ENCODE measurements around the gene C4orf50.
A peak's percentile ranks its signal among the peaks of the same experiment; 100 is the strongest.
"Not testable (repeated sequence)": the region's sequence is repeated elsewhere in the genome, so short reads cannot be mapped to it uniquely, and the experiment has no call there.

Gene C4orf50

GRCh38 chr4:5884796-5885195 is 133.4 kb downstream of the C4orf50 start:
- DNase-seq, result no peak

- no peak for DNase-seq
These were observed 134.3 kb downstream of the C4orf50 start for GRCh38 chr4:5883916-5884315.

DNA sequence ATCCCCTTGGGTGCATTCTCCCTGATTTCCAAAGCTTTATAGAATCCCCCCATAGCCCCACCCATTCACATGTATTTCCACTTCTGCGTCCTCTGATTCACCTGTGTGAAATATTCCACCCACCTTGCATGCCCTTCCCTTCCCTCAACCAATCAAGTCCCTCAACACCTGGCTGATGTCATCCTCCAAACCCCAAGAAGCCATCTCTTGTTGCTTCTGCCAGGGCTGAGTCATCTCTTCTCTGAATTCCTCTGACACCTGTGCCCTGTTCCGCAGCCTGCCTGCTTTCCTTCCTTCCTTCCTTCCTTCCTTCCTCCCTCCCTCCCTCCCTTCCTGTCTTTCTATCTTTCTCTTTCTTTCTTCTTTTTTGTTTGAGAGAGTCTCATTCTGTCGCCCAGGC is 135.3 kb downstream of the C4orf50 start:
- no peak for DNase-seq

- no peak for DNase-seq
These were observed 136.9 kb downstream of the C4orf50 start for GRCh38 chr4:5881340-5881739.

- DNase-seq, result peak; percentile 72
These were observed 139.9 kb downstream of the C4orf50 start for GRCh38 chr4:5878359-5878758.

GRCh38 chr4:5877392-5877791 is 140.8 kb downstream of the C4orf50 start:
- no peak for DNase-seq

GRCh38 chr4:5874811-5875449 is 143.3 kb downstream of the C4orf50 start:
- no peak for DNase-seq

DNA sequence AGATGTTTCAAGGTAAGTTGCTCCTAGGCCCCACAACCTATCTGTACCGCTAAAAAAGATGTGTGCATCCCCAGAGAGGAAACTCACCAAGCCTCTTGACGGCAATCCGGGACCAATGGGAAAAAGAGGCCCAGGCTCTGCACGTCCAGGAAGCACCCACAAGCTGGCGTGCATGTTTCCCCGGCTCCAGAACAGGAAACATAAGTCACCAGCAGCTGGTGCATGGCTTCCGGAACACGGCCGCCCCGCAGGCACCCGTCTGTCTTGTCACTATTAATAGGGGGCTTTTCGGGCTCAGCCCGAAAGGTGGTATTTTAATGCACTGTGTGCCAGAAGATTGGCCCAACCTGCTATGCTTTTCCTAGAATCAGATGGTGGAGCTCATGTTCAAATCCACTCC is 147.5 kb downstream of the C4orf50 start:
- no peak for DNase-seq

DNA sequence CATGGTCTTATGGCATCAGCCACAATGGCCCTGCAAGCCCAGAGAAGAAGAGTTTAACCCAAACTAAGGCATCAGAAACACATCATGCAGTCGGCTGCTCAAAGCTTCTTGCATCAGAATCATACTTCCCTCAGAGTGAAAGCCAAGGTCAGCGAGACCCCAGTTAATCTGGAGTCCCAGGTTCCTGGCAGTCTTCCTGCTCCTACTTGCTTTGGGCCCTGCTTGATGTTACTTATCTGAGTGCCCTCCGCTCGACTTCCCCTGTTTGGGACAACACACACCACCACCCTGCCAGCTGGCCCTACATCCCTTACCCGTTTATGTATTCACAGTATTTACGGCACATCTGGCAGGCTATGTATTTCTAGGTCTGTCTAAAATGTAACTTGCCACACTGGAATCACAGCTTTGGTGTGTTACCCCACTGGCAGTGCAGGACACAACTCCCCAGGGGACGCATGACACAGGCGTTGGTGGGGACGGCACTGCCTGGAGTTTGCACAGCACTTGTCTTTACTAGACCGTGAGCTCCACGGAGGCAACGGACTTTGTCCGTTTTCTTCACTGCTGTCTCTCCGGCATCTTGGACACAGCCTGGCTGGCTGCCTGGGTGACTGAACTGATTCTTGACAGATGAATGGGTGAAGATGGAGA is 148.1 kb downstream of the C4orf50 start:
- no peak for DNase-seq

GRCh38 chr4:5867866-5868265 is 150.4 kb downstream of the C4orf50 start:
- no peak for DNase-seq

- no peak for DNase-seq
These were observed 151.1 kb downstream of the C4orf50 start for GRCh38 chr4:5866841-5867813.

- DNase-seq, result no peak
These were observed 152.2 kb downstream of the C4orf50 start for GRCh38 chr4:5865896-5866599.

GRCh38 chr4:5863461-5864113 is 154.6 kb downstream of the C4orf50 start:
- DNase-seq, result no peak

DNA sequence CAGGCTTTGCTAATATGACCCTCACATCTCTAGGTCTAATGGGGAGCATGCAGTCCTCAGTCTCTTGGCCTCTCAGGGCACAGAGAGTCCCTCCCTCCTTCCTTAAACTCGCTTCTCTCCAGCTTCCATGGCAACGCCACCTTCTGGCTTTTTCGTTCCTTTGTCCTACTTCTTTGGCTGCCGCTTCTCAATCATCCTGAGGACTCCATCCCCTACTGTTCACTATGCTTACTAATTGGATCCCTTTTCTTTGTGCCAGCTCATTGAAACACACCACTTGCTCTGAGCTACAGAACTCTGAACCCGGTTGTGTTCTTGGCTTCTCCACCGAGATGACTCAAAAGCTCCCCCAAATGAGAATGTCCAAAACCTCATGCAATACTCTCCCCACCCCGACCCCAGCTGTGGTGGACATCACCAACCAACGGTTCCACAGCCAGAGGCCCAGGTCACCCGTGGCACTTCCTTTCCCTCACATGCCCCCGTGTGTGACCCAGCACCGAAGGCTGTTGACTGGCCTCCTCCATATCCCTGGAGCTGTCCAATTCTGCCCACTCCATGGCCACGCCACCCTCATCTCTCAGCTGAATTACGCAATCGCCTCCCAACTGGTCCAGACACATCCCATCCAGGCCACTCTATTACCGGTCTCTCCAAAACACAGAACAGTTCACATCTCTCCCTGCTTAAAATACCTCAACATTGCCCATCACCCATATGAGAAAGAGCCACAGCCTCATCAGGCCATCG is 160.0 kb downstream of the C4orf50 start:
- no peak for DNase-seq

GRCh38 chr4:5857199-5857598 is 161.0 kb downstream of the C4orf50 start:
- no peak for DNase-seq

DNA sequence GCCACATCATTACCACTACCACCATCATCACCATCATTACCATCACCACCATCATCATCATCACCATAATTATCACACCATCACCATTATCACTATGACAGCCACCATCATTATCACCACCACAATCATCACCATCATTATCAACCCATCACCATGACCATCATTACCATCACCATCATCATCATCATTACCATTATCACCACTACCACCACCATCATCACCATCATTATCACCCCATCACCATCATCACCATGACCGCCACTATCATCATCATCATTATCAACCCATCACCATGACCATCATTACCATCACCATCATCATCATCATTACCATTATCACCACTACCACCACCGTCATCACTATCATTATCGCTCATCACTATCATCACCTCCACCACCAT is 161.9 kb downstream of the C4orf50 start:
- DNase-seq, result not testable (repeated sequence)

- no peak for DNase-seq
These were observed 163.3 kb downstream of the C4orf50 start for GRCh38 chr4:5854929-5855328.

DNA sequence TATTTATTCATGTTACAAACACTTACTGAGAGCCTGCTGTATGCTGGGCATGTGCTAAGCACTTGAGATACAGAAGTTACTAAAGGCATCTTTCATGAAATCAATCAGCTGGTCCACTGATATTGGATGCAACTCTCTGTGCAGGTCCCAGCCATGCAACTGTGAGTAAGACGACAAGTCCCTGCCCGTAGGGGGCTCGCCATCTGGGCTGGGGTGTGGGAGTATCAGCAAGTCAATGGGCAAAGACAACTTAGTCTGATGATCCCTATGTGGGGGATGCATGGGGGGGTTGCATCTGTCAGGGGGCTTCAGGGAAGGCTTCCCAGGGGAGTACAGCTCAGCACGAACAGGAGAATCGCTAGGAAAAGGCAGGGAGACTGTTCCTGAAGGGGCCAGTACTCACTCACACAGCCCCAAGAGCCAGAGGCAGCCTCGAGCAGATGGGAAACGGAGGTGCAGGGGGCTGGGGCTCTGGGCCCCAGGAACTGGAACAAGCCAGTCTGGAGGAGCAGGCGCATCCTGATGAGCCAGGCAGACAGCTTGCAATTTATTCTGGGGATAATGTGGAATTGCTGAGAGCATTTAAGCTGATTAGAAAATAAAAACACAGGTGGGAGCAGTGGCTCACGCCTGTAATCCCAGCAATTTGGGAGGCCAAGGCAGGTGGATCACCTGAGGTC is 165.6 kb downstream of the C4orf50 start:
- DNase-seq, result no peak

- no peak for DNase-seq
These were observed 166.5 kb downstream of the C4orf50 start for GRCh38 chr4:5851637-5852301.

All from NCI-H774 (cell line).